Renal pelvis (tissue), 4 donors: ENCODE data around the gene MS4A2. TPM values are rescaled to one million over a fixed set of nuclear protein-coding genes. Genes with fewer than 3 reads are reported as not detected.
A peak's percentile ranks its signal among the peaks of the same experiment; 100 is the strongest.
"Not testable (repeated sequence)": the region's sequence is repeated elsewhere in the genome, so short reads cannot be mapped to it uniquely, and the experiment has no call there.

Experiments used
- DNase-seq: peaks from one replicate; pipeline ENCODE4 v3.0.0-alpha.2; 2013
- polyA plus RNA-seq, 3 donors: library from polyadenylated mRNA; unstranded; fragments of 120-200 nt; gene quantifications; one replicate each; pipeline ENCODE4 v1.2.1, GENCODE V29; 2013; ENCODE audit not compliant: insufficient read length in 3 of 3

The MS4A2 gene
- polyA plus RNA-seq, 3 donors = 0.06 to 0.10 TPM; not detected in 1

- DNase-seq = no peak
These were observed 12.1 kb downstream of the MS4A2 start for GRCh38 chr11:60100516-60100915.

- DNase-seq = not testable (repeated sequence)
These were observed 12.9 kb downstream of the MS4A2 start for GRCh38 chr11:60101368-60101767.

GRCh38 chr11:60104471-60105115, 16.1 kb downstream of the MS4A2 start:
- not testable (repeated sequence) for DNase-seq

GRCh38 chr11:60108631-60109030, 20.2 kb downstream of the MS4A2 start:
- DNase-seq = not testable (repeated sequence)

GRCh38 chr11:60111793-60112192, 23.3 kb downstream of the MS4A2 start:
- no peak for DNase-seq

- no peak for DNase-seq
These were observed 28.7 kb downstream of the MS4A2 start for GRCh38 chr11:60116996-60117790.

GRCh38 chr11:60118338-60118737, 29.9 kb downstream of the MS4A2 start:
- DNase-seq = no peak

- DNase-seq = no peak
These were observed 31.2 kb downstream of the MS4A2 start for GRCh38 chr11:60119710-60120109.

GRCh38 chr11:60121264-60121663, 32.8 kb downstream of the MS4A2 start:
- DNase-seq = no peak

GRCh38 chr11:60122414-60123036, 34.1 kb downstream of the MS4A2 start:
- DNase-seq = no peak

GRCh38 chr11:60124802-60125432, 36.5 kb downstream of the MS4A2 start:
- DNase-seq = no peak

GRCh38 chr11:60125956-60126585, 37.6 kb downstream of the MS4A2 start:
- no peak for DNase-seq

- no peak for DNase-seq
These were observed 38.9 kb downstream of the MS4A2 start for GRCh38 chr11:60127311-60127811.

GRCh38 chr11:60128376-60128775, 39.9 kb downstream of the MS4A2 start:
- DNase-seq = no peak

GRCh38 chr11:60128866-60129265, 40.4 kb downstream of the MS4A2 start:
- not testable (repeated sequence) for DNase-seq

GRCh38 chr11:60129853-60130252, 41.4 kb downstream of the MS4A2 start:
- no peak for DNase-seq

- peak; percentile 12 for DNase-seq
These were observed 42.0 kb downstream of the MS4A2 start for GRCh38 chr11:60130496-60130895.

GRCh38 chr11:60131912-60132311, 43.4 kb downstream of the MS4A2 start:
- DNase-seq = no peak

GRCh38 chr11:60133917-60134316, 45.5 kb downstream of the MS4A2 start:
- no peak for DNase-seq

GRCh38 chr11:60143768-60144167, 55.3 kb downstream of the MS4A2 start:
- DNase-seq = no peak

GRCh38 chr11:60145677-60146076, 57.2 kb downstream of the MS4A2 start:
- no peak for DNase-seq
